Bronchial epithelial cell (primary cell): ENCODE data around the gene PDE4B. TPM values are rescaled to one million over a fixed set of nuclear protein-coding genes. Genes with fewer than 3 reads are reported as not detected.
"Not testable (repeated sequence)": the region's sequence is repeated elsewhere in the genome, so short reads cannot be mapped to it uniquely, and the experiment has no call there.

Source experiments
- DNase-seq: peaks from one replicate; pipeline ENCODE4 v3.0.0-alpha.2; 2010; ENCODE audit warnings: low read depth
- FAIRE-seq: peaks from 2 replicates; lab custom pipeline; 2011; peaks lifted over from hg19 to GRCh38; lab: Jason Lieb, UNC
- H3K27me3 ChIP-seq: 2 replicates; pipeline ENCODE4 v1.5.1; 2011; ENCODE audit warnings: low read length; ENCODE audit not compliant: control insufficient read depth, insufficient read depth
- H3K36me3 ChIP-seq: 2 replicates; pipeline ENCODE4 v1.5.1; 2011; ENCODE audit warnings: low read length; ENCODE audit not compliant: control insufficient read depth, insufficient read depth
- H3K4me3 ChIP-seq: 2 replicates; pipeline ENCODE4 v1.5.1; 2011; ENCODE audit warnings: mild to moderate bottlenecking, low read depth, low read length, control low read depth
- total RNA-seq: library from RNA; depleted of rRNA; stranded (reverse); fragments of >200 nt; gene quantifications from 2 replicates; pipeline ENCODE4 v1.2.1, GENCODE V29; 2014
- TF ChIP-seq, protein P1 (sequence below): IDR thresholded peaks from 2 replicates; pipeline ENCODE4 v1.5.1; 2011; ENCODE audit warnings: mild to moderate bottlenecking, moderate library complexity, low read length, control low read depth, inconsistent platforms; ENCODE audit not compliant: insufficient read depth, severe bottlenecking

PDE4B gene
- total RNA-seq, 1 donor from 2014 or later, result 0.26 TPM

DNA sequence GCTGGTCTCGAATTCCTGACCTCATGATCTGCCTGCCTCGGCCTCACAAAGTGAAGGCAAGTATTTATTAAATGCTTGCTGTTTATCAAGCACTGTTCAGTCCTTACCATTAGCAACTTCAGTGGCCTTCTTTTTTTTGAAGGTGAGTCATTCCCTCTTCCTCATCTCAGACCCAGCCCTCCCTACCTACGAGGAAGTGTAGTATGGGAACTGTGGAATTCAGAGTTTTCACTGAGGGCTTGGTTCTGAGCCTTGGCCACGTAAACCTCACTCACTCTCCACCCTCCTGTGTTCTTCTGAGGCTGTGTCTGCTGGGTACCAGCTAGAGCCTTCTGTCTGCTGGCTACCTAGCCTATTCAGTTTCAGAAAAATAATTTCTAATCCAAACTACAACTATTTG lies 523.0 kb downstream of the PDE4B start:
- Histone ChIP-seq H3K27me3 (no peaks in the 10 kb centered on the region), H3K36me3 (no peaks in the 10 kb centered on the region), H3K4me3 (no peak overlapping the region)
- peak; percentile 95 for DNase-seq
- no peak for FAIRE-seq
- TF ChIP-seq, protein P1, sequence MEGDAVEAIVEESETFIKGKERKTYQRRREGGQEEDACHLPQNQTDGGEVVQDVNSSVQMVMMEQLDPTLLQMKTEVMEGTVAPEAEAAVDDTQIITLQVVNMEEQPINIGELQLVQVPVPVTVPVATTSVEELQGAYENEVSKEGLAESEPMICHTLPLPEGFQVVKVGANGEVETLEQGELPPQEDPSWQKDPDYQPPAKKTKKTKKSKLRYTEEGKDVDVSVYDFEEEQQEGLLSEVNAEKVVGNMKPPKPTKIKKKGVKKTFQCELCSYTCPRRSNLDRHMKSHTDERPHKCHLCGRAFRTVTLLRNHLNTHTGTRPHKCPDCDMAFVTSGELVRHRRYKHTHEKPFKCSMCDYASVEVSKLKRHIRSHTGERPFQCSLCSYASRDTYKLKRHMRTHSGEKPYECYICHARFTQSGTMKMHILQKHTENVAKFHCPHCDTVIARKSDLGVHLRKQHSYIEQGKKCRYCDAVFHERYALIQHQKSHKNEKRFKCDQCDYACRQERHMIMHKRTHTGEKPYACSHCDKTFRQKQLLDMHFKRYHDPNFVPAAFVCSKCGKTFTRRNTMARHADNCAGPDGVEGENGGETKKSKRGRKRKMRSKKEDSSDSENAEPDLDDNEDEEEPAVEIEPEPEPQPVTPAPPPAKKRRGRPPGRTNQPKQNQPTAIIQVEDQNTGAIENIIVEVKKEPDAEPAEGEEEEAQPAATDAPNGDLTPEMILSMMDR, result no peak

DNA sequence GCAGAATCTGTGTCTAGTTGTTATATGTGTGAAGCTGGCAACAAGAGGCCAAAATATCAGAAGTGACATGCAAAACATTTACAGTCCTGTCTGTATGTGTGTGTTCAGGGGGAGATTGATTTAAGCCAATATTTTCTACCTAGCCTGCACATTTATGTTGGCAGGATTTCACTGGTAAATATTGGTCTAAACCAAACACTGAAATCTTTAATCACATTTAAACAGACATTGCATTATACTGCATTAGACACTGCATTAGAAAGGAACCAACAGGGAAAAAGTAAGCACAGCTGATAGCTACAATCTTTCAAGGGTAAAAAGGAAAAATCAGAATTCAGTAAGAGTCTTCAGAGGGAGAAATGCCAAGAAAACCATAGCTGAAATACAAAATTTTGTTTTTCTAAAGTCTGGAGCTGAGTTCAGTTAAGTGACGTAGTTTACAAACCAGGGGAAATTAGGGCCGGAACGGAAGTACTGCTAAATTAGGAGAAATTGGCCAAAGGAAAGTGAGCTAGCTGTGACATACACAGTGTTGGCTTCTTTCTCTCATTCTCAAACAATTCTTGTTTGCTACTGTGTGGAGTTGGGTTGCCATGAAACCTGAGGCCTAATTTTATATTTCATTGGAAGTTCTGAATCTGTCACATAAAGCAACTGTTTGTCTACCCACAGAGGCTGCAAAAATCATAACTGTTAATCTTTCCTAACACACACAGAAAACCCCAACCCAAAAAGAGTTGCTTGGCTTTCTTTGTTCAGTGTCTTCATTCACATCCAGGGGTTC lies 524.0 kb downstream of the PDE4B start:
- Histone ChIP-seq H3K27me3 (no peaks in the 10 kb centered on the region), H3K36me3 (no peaks in the 10 kb centered on the region), H3K4me3 (no peak overlapping the region)
- TF ChIP-seq, protein P1, result no peak
- DNase-seq, result no peak
- no peak for FAIRE-seq

DNA sequence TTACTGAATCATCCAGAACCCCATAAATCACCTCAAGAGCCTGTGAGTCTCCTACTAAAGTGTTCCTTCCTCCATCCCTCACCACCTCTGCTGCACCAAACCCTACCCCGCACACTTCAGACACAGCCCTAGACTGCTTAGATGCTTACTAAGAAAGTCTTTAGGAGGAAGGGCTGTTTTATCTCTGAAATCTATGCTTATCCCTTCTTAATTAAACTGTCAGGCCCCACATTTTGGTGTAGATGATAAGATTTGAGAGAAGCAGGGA lies 524.5 kb downstream of the PDE4B start:
- DNase-seq (no peak), FAIRE-seq (no peak)
- TF ChIP-seq, protein P1, result no peak
- H3K36me3 ChIP-seq, result no peaks in the 10 kb centered on the region
- no peak overlapping the region for H3K4me3 ChIP-seq
- no peaks in the 10 kb centered on the region for H3K27me3 ChIP-seq

DNA sequence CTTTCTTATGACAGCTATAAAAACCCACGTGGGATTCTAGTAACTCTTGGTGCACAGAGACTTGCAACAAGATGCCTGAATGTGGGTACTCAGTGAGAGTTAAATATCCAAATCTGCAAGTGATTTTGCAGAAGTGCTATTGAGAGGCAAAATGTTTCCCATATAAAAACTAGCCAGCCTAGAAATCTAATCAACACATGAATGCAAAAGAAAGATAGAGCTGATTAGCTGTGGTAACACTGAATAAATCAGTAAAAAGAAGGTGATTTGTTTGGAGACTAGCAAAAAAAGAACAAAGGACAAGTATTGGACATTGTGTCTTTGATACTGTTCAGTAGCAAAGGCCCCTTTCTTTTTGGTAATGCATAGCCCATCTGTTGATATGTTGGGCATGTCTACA lies 527.5 kb downstream of the PDE4B start:
- no peaks in the 10 kb centered on the region for H3K27me3 ChIP-seq
- DNase-seq (no peak), FAIRE-seq (no peak)
- H3K4me3 ChIP-seq, result no peak overlapping the region
- TF ChIP-seq, protein P1, result no peak
- H3K36me3 ChIP-seq, result no peaks in the 10 kb centered on the region

DNA sequence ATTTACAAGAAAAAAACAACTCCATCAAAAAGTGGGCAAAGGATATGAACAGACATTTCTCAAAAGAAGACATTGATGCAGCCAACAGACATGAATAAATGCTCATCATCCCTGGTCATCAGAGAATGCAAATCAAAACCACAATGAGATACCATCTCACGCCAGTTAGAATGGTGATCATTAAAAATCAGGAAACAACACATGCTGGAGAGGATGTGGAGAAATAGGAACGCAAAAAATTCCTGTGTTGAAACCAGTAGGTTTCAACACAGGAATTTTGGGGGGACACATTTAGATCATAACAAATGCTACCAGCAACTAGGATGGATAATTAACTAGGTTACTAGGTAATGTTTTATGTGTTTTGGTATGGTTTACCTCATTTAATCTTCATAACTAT lies 529.8 kb downstream of the PDE4B start:
- not testable (repeated sequence) for H3K36me3 ChIP-seq, H3K4me3 ChIP-seq, DNase-seq, FAIRE-seq, H3K27me3 ChIP-seq

DNA sequence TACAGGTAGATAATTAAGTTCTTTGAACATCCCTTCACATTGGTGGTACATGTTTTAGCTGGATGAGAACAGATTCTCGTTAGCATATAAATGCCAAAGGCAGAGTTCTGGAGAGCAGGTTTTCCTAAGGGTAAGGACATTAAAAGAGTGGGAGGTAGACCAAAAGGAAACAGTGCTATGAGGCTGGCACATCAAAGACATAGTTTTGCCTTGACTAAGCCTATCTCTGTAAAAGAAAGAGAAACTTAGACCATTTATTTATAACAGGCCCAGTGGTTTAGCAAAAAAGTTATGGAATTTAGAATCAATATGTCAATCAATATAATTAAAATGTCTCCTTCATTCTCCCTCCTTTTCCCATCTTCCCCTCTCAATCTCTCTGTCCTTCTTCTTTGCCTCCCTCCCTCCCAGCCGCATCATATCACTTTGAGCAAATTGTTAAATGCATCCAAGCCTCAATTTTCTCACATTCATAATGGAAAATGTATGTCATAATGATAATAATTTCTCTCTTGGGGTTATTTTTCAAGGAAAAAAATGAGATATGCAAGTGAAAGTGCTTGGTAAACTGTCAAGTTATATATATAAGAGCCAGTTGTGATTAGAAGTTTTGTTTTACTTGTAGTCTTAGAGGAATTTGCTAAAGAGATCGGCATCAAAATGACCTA lies 531.4 kb downstream of the PDE4B start:
- no peaks in the 10 kb centered on the region for H3K36me3 ChIP-seq
- DNase-seq, result no peak
- TF ChIP-seq, protein P1, result no peak
- H3K4me3 ChIP-seq, result no peak overlapping the region
- no peak for FAIRE-seq
- H3K27me3 ChIP-seq, result no peaks in the 10 kb centered on the region
